B cell (primary cell): Measurements from ENCODE around the gene NUAK1. TPM values are rescaled to one million over a fixed set of nuclear protein-coding genes. Genes with fewer than 3 reads are reported as not detected.

Experiments
- ATAC-seq: fragments of 200-7000 bp; cut with Tn5 transposase; one replicate; pipeline ENCODE4 v1.10.0; 2021; ENCODE audit warnings: low read depth, mild to moderate bottlenecking, moderate number of reproducible peaks, moderate library complexity
- CTCF ChIA-PET: fragments of 350-600 bp; sonication (Branson Sonifier 250); formaldehyde crosslinking; loops from one replicate; lab custom pipeline; 2021; ENCODE audit warnings: antibody characterized with exemption, inconsistent platforms; lab: Charles Lee
- POLR2A ChIA-PET: fragments of 350-600 bp; sonication (Branson Sonifier 250); formaldehyde crosslinking; loops from one replicate; lab custom pipeline; 2021; ENCODE audit warnings: antibody characterized with exemption; lab: Charles Lee
- DNase-seq: peaks from one replicate; pipeline ENCODE4 v3.0.0; 2013
- H2AFZ ChIP-seq: 2 replicates; pipeline ENCODE4 v1.6.1; 2012; ENCODE audit warnings: mild to moderate bottlenecking, low read depth, low read length; ENCODE audit not compliant: insufficient read depth, poor library complexity, severe bottlenecking
- H3K27ac ChIP-seq, 2 donors: 1 replicate in 1 of 2; 2 replicates in 1 of 2; pipeline ENCODE4 v1.5.1; 2012 to 2013; ENCODE audit warnings: low read length in 2 of 2, mild to moderate bottlenecking in 2 of 2, moderate library complexity in 1 of 2
- H3K27me3 ChIP-seq, 4 experiments: fragments of 200-600 bp in 1 of 4; sonication (generic) in 1 of 4; replicated peaks in 1 of 4; 1 replicate in 2 of 4; 2 replicates in 2 of 4; pipeline versions ENCODE4 v1.6.1 to v1.7.0; 2013 to 2016; ENCODE audit warnings: low read length in 3 of 4, mild to moderate bottlenecking in 2 of 4, mixed read lengths in 1 of 4, moderate library complexity in 1 of 4; ENCODE audit not compliant: insufficient read depth in 4 of 4, control insufficient read depth in 3 of 4; ENCODE audit errors: control extremely low read depth in 1 of 4
- H3K36me3 ChIP-seq, 2 experiments: replicated peaks in 1 of 2; 1 replicate in 1 of 2; 2 replicates in 1 of 2; pipeline versions ENCODE4 v1.6.1 to v1.7.1; 2013; ENCODE audit warnings: low read length in 1 of 2; ENCODE audit not compliant: insufficient read depth in 2 of 2, control insufficient read depth in 1 of 2; ENCODE audit errors: control extremely low read depth in 1 of 2, extremely low read depth in 1 of 2
- H3K4me1 ChIP-seq, 2 donors: fragments of 200-600 bp in 1 of 2; sonication (generic) in 1 of 2; 1 replicate in 1 of 2; 2 replicates in 1 of 2; pipeline versions ENCODE4 v1.5.1 to v1.6.1; 2013 to 2017; ENCODE audit warnings: low read length in 2 of 2; ENCODE audit not compliant: control insufficient read depth in 2 of 2, insufficient read depth in 2 of 2
- H3K4me2 ChIP-seq: replicated peaks from 2 replicates; pipeline ENCODE3; 2012; ENCODE audit warnings: mild to moderate bottlenecking, low read depth, low read length; ENCODE audit not compliant: poor library complexity, severe bottlenecking
- H3K4me3 ChIP-seq, 5 experiments: fragments of 200-600 bp in 1 of 5; sonication (generic) in 1 of 5; 1 replicate in 3 of 5; 2 replicates in 2 of 5; pipeline versions ENCODE4 v1.5.1 to v1.7.0; 2011 to 2016; ENCODE audit warnings: low read length in 4 of 5, mild to moderate bottlenecking in 4 of 5, low read depth in 2 of 5, control low read depth in 1 of 5, moderate library complexity in 1 of 5; ENCODE audit not compliant: insufficient read depth in 1 of 5; ENCODE audit errors: control extremely low read depth in 1 of 5, extremely low read depth in 1 of 5
- H3K79me2 ChIP-seq: fragments of 200-600 bp; sonication (generic); one replicate; pipeline ENCODE4 v1.6.0; 2016; ENCODE audit warnings: low read length; ENCODE audit not compliant: control insufficient read depth, insufficient read depth
- H3K9ac ChIP-seq: fragments of 200-600 bp; sonication (generic); 2 replicates; pipeline ENCODE4 v1.6.1; 2017; ENCODE audit warnings: mild to moderate bottlenecking, low read length, moderate library complexity
- H3K9me3 ChIP-seq, 3 donors: one replicate each; pipeline versions ENCODE4 v1.6.1 to v1.7.1; 2013; ENCODE audit warnings: low read length in 2 of 3; ENCODE audit not compliant: control insufficient read depth in 2 of 3, insufficient read depth in 1 of 3; ENCODE audit errors: control extremely low read depth in 1 of 3
- H4K20me1 ChIP-seq: 2 replicates; pipeline ENCODE4 v1.6.0; 2012; ENCODE audit warnings: mild to moderate bottlenecking, low read length; ENCODE audit not compliant: insufficient read depth, control insufficient read depth, poor library complexity, severe bottlenecking
- H3K27ac Mint-ChIP-seq: one replicate; pipeline ENCODE4 v1.8.0; 2021; ENCODE audit warnings: mixed read lengths
- H3K27me3 Mint-ChIP-seq: one replicate; pipeline ENCODE4 v1.8.0; 2021; ENCODE audit warnings: mixed read lengths
- H3K4me1 Mint-ChIP-seq: one replicate; pipeline ENCODE4 v1.8.0; 2021; ENCODE audit warnings: mixed read lengths
- H3K4me3 Mint-ChIP-seq: one replicate; pipeline ENCODE4 v1.8.0; 2021; ENCODE audit warnings: mixed read lengths
- H3K9me3 Mint-ChIP-seq: one replicate; pipeline ENCODE4 v1.8.0; 2022; ENCODE audit warnings: mixed read lengths; ENCODE audit not compliant: insufficient read depth
- EZH2 ChIP-seq: IDR thresholded peaks from 2 replicates; pipeline ENCODE4 v1.6.1; 2012; ENCODE audit warnings: borderline replicate concordance, low read depth, mild to moderate bottlenecking, moderate library complexity, low read length; ENCODE audit not compliant: insufficient read depth, poor library complexity, severe bottlenecking
- WGBS: methylation state at CpG from one replicate; pipeline ENCODE4 v1.1.5; 2013; ENCODE audit warnings: missing lambda C conversion rate; ENCODE audit not compliant: insufficient coverage; 5-methylcytosine and 5-hydroxymethylcytosine counted together
- intact Hi-C: fragments of 100-400 bp; cut with micrococcal nuclease; formaldehyde crosslinking; loops from one replicate; pipeline ENCODE4 v1.10.0; 2022
- polyA plus RNA-seq: library from polyadenylated mRNA; depleted of rRNA; stranded (reverse); fragments of >200 nt; gene quantifications from 2 replicates; pipeline ENCODE4 v1.2.3, GENCODE V29; 2012
- total RNA-seq, 2 donors: library from RNA; stranded (reverse); fragments of 120-200 nt in 1 of 2; gene quantifications; 1 replicate in 1 of 2; 2 replicates in 1 of 2; pipeline versions ENCODE4 v1.2.3 to v1.2.4, GENCODE V29; 2013 to 2022
- TF ChIP-seq, protein P1 (sequence below): fragments of 200-600 bp; IDR thresholded peaks from one replicate; pipeline ENCODE4 v1.8.0; 2022; ENCODE audit warnings: antibody characterized with exemption, mild to moderate bottlenecking

NUAK1 gene
- total and polyA plus RNA-seq, 2 donors (not counting 1 experiment from before 2014, with no cell fraction given): not detected

DNA sequence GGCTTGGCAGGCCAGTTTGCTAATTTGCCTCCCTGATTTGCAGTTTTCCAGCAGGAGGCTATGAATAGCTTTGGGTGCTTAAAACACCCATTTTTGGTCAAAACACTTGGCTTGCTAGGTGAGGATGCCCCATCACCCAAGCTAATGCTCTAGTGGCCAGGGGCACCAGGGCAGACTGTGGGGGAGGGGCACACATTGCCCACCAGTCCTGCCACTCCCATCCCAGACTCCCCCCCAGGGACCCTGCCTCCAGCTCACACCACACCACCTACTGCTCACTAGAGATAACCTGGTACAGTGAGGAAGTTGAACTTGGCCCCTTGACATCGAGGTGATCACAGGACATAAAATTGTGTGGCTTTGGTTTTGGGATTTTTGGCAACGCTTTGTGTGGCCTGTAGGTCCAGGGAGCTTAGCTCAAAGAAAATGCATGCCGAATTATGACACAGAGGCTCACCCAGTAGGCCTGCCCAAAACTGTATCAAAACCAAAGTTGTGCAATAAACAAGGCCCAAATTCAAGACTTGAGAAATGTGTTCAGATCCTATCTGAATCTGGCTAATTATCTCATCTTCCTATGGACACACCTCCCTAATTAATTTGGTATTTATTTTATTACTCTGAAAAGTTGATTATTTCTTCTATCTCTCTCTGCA lies 4.3 kb downstream of the NUAK1 start:
- no peaks in the 10 kb centered on the region for H4K20me1 ChIP-seq
- peaks cover 0 to under 1% (median 0%) of the 10 kb centered on the region in 3 donors for H3K9me3 ChIP-seq
- H3K27me3 ChIP-seq: peaks cover 0 to 48% (median 41%) of the 10 kb centered on the region in 4 experiments
- H3K27ac ChIP-seq: no peak overlapping the region
- H3K79me2 ChIP-seq: no peaks in the 10 kb centered on the region
- H3K4me3 ChIP-seq: no peak overlapping the region
- intact Hi-C loops: no loop called here
- no peak for DNase-seq
- 80% methylated on average over 1 of the region's 3 CpGs for WGBS
- H3K27me3 Mint-ChIP-seq: peaks cover 71% of the 10 kb centered on the region
- no peak for ATAC-seq
- H3K4me1 ChIP-seq: peaks cover 13 to 24% of the 10 kb centered on the region in 2 donors
- ChIA-PET CTCF (interaction anchor here (0.8 to 7.1 kb wide), 7 partner anchors 8 to 715 kb away, joined by 3 to 88 read pairs (median 4); no protein-coding TSS in a partner anchor), POLR2A (no interaction called here)
- no peaks in the 10 kb centered on the region for H3K9me3 Mint-ChIP-seq
- TF ChIP-seq, protein P1, sequence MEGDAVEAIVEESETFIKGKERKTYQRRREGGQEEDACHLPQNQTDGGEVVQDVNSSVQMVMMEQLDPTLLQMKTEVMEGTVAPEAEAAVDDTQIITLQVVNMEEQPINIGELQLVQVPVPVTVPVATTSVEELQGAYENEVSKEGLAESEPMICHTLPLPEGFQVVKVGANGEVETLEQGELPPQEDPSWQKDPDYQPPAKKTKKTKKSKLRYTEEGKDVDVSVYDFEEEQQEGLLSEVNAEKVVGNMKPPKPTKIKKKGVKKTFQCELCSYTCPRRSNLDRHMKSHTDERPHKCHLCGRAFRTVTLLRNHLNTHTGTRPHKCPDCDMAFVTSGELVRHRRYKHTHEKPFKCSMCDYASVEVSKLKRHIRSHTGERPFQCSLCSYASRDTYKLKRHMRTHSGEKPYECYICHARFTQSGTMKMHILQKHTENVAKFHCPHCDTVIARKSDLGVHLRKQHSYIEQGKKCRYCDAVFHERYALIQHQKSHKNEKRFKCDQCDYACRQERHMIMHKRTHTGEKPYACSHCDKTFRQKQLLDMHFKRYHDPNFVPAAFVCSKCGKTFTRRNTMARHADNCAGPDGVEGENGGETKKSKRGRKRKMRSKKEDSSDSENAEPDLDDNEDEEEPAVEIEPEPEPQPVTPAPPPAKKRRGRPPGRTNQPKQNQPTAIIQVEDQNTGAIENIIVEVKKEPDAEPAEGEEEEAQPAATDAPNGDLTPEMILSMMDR: no peak
- TF ChIP-seq EZH2: no peak
- peaks cover 12% of the 10 kb centered on the region for H3K4me1 Mint-ChIP-seq
- H3K4me3 Mint-ChIP-seq: no peak overlapping the region
- no peaks in the 10 kb centered on the region for H3K36me3 ChIP-seq
- H3K4me2 ChIP-seq: no peak overlapping the region
- no peak overlapping the region for H3K27ac Mint-ChIP-seq
- no peak overlapping the region for H2AFZ ChIP-seq
- no peak overlapping the region for H3K9ac ChIP-seq
